ENCODE measurements around the gene ZNF771. TPM values are rescaled to one million over a fixed set of nuclear protein-coding genes. Genes with fewer than 3 reads are reported as not detected.

The ZNF771 gene
- polyA plus RNA-seq, 1 of the 3 experiments (the other 2 are of a cell fraction) = 20.4 TPM

DNA sequence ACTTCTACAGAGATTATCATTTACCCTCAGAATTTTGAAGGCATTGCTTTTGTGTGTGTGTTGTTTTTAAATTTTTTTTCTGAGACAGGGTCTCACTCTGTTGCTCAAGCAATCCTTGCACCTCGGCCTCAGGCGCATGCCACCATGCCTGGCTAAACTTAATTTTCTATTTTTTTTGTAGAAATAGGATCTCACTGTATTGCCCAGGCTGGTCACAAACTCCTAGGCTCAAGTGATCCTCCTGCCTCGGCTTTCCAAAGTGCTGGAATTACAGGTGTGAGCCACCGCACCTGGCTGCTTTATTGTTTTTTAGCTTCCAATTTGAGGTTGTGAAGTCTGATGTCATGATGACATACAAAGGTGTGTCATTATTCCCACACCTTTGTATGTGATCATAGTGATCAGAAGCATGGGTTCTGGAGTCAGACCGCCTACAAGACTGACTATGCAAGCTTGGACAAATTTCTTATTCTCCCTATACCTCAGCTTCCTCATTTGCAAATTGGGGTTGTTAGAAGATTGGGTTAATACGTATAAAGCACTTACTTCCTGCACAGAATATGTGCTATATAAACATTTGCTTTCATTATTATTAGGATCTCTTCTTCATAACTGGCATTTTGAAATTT lies 32.4 kb downstream of the ZNF771 start (continued):
- TF ChIP-seq, protein P1, sequence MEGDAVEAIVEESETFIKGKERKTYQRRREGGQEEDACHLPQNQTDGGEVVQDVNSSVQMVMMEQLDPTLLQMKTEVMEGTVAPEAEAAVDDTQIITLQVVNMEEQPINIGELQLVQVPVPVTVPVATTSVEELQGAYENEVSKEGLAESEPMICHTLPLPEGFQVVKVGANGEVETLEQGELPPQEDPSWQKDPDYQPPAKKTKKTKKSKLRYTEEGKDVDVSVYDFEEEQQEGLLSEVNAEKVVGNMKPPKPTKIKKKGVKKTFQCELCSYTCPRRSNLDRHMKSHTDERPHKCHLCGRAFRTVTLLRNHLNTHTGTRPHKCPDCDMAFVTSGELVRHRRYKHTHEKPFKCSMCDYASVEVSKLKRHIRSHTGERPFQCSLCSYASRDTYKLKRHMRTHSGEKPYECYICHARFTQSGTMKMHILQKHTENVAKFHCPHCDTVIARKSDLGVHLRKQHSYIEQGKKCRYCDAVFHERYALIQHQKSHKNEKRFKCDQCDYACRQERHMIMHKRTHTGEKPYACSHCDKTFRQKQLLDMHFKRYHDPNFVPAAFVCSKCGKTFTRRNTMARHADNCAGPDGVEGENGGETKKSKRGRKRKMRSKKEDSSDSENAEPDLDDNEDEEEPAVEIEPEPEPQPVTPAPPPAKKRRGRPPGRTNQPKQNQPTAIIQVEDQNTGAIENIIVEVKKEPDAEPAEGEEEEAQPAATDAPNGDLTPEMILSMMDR (IDR thresholded peaks at IDR 0.05) = no peak
- no peak for TF ChIP-seq FOXJ3 (CRISPR knock-in tag; IDR thresholded peaks at IDR 0.05)
- no peak for TF ChIP-seq TCF12 (IDR thresholded peaks at IDR 0.05)
- TF ChIP-seq, protein P2, sequence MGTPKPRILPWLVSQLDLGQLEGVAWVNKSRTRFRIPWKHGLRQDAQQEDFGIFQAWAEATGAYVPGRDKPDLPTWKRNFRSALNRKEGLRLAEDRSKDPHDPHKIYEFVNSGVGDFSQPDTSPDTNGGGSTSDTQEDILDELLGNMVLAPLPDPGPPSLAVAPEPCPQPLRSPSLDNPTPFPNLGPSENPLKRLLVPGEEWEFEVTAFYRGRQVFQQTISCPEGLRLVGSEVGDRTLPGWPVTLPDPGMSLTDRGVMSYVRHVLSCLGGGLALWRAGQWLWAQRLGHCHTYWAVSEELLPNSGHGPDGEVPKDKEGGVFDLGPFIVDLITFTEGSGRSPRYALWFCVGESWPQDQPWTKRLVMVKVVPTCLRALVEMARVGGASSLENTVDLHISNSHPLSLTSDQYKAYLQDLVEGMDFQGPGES (IDR thresholded peaks at IDR 0.05; ENCODE audit: low read depth, low read length) = no peak
- TF ChIP-seq, protein P3, sequence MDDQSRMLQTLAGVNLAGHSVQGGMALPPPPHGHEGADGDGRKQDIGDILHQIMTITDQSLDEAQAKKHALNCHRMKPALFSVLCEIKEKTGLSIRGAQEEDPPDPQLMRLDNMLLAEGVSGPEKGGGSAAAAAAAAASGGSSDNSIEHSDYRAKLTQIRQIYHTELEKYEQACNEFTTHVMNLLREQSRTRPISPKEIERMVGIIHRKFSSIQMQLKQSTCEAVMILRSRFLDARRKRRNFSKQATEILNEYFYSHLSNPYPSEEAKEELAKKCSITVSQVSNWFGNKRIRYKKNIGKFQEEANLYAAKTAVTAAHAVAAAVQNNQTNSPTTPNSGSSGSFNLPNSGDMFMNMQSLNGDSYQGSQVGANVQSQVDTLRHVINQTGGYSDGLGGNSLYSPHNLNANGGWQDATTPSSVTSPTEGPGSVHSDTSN (IDR thresholded peaks at IDR 0.05) = no peak
- no peak for TF ChIP-seq RAD21 (IDR thresholded peaks at IDR 0.05; ENCODE audit: low read length)
- TF ChIP-seq POLR2AphosphoS5 (IDR thresholded peaks at IDR 0.05; ENCODE audit: low read depth, low read length) = no peak
- TF ChIP-seq EP300 (IDR thresholded peaks at IDR 0.05; ENCODE audit: borderline replicate concordance in 1 of 2, low read depth in 1 of 2, low read length in 1 of 2) = no peak
- TF ChIP-seq RCOR1 (IDR thresholded peaks at IDR 0.05; ENCODE audit: low read length) = no peak
- no peak for TF ChIP-seq GATA2 (CRISPR knock-in tag; IDR thresholded peaks at IDR 0.05)
- no peak for TF ChIP-seq MEF2A (IDR thresholded peaks at IDR 0.05; ENCODE audit: borderline replicate concordance, low read depth)

DNA sequence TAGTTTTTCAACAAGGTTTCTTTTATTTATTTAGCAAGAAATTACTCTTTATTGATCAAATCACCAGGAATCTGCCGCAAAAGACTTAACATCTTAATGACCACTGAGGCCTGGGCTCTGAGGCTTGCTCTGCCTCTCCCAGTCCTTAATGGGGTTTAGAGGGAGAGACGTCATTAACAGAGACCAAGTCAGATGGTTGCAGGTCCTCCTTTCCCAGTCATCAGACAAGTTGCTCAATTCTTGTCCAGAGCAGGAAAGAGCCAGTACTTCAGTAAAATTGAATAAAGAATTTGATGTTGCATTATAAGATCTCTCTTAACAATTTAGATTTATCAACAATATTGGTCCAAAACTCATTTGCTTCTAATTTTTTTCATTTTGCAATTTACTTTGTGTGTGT lies 36.2 kb downstream of the ZNF771 start:
- Histone ChIP-seq H3K9me3 (no peaks in the 10 kb centered on the region), H3K9me2 (no peaks in the 10 kb centered on the region), H2AFZ (ENCODE audit: low read depth) (no peak overlapping the region), H3K4me3 (ENCODE audit: low read depth in 2 of 2, low read length in 1 of 2) (no peak overlapping the region; a peak in 1 of 4 replicates), H3K9ac (no peak overlapping the region), H3K27me3 (ENCODE audit: insufficient read depth) (no peaks in the 10 kb centered on the region), H3K27ac (ENCODE audit: low read depth in 2 of 2, low read length in 1 of 2) (no peak overlapping the region), H3K4me1 (ENCODE audit: control insufficient read depth in 1 of 2, insufficient read depth in 2 of 2, low read depth in 1 of 2, low read length in 1 of 2) (peaks cover 8 to 15% of the 10 kb centered on the region in 2 experiments; a peak in 2 of 4 replicates), H3K79me2 (ENCODE audit: insufficient read depth) (peaks cover 24% of the 10 kb centered on the region), H4K20me1 (ENCODE audit: insufficient read depth) (no peaks in the 10 kb centered on the region), H3K36me3 (replicated peaks in 1 of 2; ENCODE audit: control insufficient read depth in 1 of 2, insufficient read depth in 2 of 2, low read length in 1 of 2) (peaks cover 12 to 16% of the 10 kb centered on the region in 2 experiments), H3F3A (replicated peaks; ENCODE audit: insufficient read depth) (peaks cover 3% of the 10 kb centered on the region), H3K4me2 (peak overlapping the region; percentile 89)
- DNase-seq = no peak
- ChIA-PET CTCF (interaction anchor here (1.3 to 2.9 kb wide), 4 partner anchors 11 to 92 kb away, joined by 3 to 27 read pairs (median 5); partner anchors contain the start of gene DCTPP1), POLR2A (interaction anchor here (1.7 kb wide), 1 partner anchor 14 kb away, joined by 6 read pairs; the partner anchor contains the start of gene DCTPP1)
- TF ChIP-seq, protein P4, sequence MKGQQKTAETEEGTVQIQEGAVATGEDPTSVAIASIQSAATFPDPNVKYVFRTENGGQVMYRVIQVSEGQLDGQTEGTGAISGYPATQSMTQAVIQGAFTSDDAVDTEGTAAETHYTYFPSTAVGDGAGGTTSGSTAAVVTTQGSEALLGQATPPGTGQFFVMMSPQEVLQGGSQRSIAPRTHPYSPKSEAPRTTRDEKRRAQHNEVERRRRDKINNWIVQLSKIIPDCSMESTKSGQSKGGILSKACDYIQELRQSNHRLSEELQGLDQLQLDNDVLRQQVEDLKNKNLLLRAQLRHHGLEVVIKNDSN (IDR thresholded peaks at IDR 0.05; ENCODE audit: borderline replicate concordance, low read depth) = no peak
- TF ChIP-seq MXI1 (IDR thresholded peaks at IDR 0.05; ENCODE audit: low read depth, low read length) (no peak), ELF1 (IDR thresholded peaks at IDR 0.05) (no peak), SIN3A (IDR thresholded peaks at IDR 0.05; ENCODE audit: borderline replicate concordance, low read depth, low read length) (no peak), FOXJ3 (CRISPR knock-in tag; IDR thresholded peaks at IDR 0.05) (no peak), GATA2 (CRISPR knock-in tag; IDR thresholded peaks at IDR 0.05) (no peak), EP300 (IDR thresholded peaks at IDR 0.05; ENCODE audit: borderline replicate concordance in 1 of 2, low read depth in 1 of 2, low read length in 1 of 2) (no peak), YY1 (IDR thresholded peaks at IDR 0.05; ENCODE audit: low read depth) (no peak)
- 97% methylated on average over 2 of the region's 2 CpGs for WGBS (ENCODE audit: low lambda C conversion rate)
